ENCODE results near the gene APLNR.

- no peak for TF ChIP-seq CTCF (IDR thresholded peaks at IDR 0.05; ENCODE audit: low read depth, low read length)
- no peak for TF ChIP-seq EZH2phosphoT487 (IDR thresholded peaks at IDR 0.05; ENCODE audit: low read depth)
These were observed 17.9 kb downstream of the APLNR start for GRCh38 chr11:57219021-57219627.

All from OCI-LY3 (cell line).